ENCODE data around the gene DHX30.

The DHX30 gene

DNA sequence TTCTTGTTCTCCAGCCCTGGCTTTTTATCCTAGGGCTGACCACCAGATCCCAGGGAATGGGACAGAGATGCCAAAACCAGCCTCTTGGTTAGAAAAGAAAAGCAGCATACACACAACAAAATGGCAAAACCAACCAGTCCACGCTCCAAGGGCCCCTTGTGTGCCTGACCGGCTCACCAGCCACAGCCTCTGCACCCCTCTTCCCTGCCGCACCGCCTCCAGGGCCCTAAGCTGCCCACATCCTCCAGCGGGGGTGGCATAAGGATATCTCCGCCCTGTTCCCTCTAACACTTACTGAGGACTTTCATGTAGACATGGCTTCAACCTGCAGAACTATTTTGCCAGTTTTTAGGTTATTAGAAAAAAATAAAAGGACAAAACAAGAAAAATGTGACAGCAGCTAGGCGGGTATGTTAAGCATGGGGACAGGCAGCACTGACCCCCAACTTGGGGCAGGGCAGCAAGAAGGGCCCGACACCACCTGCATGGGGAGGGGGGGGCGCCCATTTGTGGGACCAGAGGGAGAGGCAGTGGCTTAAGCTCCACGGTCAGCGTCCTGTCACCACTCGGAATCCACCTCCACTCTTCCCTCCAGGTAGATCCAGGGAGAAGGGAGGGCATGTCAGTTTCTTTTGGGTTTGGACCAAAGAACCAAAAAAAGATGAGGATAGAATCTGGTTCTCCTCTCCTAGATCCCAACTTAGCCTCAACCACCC is 49.1 kb downstream of the DHX30 start:
- no peak for DNase-seq (ENCODE audit: low read depth)

DNA sequence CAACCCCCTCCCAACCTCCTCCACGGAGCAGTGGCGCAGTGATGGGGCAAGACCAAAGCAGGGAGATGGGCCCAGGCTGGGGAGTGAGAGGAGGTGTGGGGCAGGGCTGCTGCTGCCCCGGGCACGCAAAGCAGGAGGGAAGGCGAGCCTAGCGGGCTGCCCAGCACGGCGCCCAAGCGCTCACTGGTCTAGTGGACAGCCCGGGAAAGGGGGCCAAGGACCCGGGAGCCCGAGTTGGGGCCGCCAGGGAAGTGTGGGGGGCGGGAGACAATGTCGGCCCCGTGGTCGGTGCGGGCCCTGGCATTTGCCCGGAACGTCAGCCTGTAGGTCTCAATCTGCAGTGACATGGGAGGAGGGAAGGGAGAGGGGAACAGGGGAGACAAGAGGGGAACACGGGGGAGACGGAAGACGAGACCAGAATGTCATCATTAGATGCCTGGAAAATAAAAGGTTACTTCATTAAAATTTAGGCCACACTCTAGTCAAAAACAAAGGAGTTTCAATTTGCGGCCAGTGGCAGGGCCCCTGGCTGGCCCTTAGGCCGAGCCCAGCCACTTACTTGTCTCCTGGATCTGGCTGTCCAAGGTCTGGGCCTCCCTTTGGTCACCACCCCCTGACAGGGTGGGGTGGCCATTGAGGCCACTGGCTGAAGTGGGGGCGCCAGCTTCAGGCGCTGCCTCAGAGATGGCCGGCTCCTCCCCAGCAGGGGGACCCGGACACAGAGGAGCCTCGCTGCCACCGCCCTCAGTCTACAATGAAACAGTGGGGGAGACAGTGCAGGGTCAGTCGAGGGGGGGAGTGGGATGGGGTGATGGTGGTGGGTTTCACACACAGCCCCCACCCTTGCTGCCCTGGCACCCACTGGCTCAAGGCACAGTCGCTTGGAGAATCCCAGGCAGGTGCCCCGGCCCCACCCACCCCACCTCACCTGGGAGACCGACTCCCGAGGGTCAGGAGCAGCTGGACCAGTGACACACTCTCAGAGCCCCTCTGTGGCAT is 50.0 kb downstream of the DHX30 start:
- DNase-seq (ENCODE audit: low read depth): no peak

DNA sequence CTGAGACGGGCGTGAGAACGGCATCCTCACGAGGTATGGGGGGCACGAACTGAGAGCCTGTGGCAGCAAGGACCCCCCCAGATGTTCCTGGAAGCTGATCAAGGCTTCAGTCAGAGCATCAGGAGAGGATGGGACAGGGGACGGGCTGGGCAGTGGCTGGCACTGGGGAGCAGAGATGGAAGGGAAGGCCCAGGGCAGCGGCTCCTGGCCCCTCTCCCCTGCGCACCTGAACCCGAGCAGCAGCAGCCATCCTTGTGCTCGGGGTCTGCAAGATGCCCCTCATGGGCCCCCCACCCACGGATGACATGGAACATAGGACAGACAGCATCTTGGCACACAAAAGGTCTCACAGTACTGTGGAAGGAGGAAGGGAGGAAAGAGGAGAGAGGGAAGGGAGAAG is 51.3 kb downstream of the DHX30 start:
- DNase-seq (ENCODE audit: low read depth): no peak

DNA sequence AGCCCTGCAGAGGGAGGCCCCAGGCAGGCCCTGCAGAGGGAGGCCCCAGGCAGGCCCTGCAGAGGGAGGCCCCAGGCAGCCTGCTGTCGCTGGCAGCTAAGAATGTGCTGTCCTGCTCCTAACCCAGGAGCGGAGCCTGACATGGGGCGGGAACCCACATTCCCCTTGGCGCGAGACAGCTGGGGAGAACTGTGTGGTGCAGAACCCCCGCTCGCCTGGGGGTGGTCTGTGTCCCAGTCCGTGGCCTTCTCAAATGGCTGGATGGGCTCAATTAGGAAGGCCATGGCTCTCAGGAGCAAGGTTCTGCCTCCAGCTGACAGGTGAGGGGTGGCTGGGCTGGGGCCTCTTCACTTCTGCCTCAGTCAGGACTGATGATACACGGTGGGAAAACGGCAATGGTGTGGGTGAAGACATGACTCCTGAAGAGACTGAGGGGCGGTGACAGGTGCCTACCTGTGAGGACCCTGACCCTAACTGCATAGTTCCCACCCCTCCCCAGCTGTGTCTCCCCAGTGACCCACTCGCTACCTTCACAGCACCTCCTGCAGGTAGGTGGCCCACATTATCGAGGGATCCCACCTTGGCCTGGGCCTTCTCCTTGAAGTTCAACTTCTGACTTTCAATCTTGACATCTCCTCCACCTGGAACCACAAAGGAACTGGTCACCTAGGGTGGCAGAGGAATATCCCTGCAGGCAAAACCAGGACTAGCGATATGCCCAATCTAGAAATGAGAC is 52.0 kb downstream of the DHX30 start:
- no peak for DNase-seq (ENCODE audit: low read depth)

DNA sequence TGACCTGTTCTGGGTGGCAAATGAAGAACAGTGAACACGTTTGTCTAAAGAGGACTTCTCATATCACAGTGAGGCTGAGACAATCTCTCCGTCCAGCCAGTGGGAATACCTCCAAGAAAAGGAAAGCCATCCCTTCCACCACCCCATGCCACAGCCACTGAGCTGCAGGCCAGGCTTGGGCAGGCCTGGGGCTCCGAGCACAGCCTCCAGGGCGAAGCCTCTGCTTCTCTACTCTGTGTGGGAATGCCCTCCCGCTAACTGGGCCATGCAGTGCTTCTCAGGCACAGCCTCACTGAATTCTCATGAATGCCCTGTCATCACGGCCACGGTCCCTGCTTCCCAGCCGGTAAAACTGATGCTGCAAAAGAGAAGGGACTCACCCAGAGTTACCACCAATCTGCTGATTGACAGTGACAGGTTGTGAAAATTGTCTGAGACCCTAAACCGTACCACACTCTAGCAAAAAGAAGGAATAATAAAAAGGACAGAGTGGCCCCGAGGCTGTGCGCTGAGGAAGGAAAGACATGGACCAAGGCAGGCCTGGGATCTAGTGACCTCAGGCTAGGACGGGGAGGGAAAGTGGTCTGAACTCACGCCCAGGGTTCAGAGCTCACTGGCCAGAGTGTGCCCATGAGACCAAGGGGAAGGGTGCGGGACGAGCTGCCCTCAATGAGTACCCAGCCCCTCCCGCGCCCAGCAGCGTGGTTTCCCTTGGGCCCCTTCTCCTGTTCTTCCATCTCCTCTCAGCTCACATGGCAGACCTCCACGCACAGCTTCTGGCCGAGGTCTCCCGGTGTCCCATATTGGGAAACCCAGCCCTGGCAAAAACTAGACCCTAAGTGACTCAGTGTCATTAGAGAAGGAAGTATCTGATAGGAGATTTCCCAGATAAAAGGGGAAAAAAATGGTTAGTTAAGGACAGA is 52.8 kb downstream of the DHX30 start:
- DNase-seq (ENCODE audit: low read depth): no peak

DNA sequence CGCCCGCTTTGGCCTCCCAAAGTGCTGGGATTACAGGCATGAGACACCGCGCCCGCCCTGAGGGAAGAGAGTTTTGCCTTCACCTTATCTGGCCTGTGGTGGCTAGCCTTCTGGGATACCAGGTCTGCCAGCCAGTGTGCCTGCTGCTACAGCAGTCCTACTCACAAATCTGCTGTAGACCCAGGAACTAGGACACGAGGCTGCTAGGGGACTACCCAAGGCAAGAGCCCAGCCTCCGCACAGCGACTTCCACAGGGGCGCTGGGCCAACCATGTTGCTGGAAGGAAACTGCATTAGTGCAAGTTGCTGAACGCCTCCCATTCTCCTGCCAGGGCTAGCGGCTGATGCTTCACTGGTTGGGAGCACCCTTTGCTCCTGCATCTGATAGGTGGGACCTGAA is 53.7 kb downstream of the DHX30 start:
- DNase-seq (ENCODE audit: low read depth): no peak

DNA sequence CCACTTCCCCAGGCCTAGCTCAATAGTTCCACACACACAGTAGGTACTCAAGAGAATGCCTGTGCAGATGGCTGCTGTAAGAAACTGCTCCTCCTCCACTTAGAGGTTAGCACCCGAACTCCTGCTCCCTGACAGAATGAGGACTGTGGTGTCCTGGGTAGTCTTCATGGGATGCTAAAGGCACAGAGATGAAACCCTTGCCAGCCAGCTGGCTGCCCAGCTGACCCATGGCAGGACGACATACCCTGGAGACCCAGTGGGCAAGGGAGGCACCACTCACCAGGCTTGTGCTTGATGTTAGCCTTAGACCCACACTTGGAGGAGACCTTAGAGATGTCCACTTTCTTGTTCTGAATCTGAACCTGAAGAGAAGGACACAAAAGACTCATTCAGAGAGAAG is 54.2 kb downstream of the DHX30 start:
- DNase-seq (ENCODE audit: low read depth): no peak

DNA sequence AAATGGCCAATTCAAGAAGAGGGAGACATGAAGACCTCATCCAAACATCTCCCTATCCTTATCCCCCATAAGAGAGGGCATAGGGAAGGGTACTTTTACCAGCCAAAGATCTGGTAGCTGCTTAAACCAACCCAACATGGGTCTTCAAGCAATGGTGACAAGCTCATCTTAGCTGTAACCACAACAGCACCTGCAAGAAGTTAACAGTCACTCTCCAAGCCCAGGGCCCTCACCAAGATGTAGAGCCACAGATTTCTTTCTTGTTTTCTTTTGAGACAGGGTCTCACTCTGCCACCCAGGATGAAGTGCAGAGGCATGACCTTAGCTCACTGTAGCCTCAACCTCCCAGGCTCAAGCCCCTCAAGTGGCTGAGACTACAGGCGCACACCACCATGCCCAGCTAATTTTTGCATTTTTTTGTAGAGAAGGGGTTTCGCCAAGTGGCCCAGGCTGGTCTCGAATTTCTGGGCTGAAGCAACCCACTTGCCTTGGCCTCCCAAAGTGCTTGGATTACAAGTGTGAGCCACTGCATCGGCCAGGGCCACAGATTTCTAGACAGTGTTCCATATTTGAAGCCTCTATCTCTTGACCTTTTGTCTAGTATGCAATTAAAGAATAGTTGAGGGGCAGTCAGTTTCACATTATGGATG is 57.1 kb downstream of the DHX30 start:
- no peak for DNase-seq (ENCODE audit: low read depth)

DNA sequence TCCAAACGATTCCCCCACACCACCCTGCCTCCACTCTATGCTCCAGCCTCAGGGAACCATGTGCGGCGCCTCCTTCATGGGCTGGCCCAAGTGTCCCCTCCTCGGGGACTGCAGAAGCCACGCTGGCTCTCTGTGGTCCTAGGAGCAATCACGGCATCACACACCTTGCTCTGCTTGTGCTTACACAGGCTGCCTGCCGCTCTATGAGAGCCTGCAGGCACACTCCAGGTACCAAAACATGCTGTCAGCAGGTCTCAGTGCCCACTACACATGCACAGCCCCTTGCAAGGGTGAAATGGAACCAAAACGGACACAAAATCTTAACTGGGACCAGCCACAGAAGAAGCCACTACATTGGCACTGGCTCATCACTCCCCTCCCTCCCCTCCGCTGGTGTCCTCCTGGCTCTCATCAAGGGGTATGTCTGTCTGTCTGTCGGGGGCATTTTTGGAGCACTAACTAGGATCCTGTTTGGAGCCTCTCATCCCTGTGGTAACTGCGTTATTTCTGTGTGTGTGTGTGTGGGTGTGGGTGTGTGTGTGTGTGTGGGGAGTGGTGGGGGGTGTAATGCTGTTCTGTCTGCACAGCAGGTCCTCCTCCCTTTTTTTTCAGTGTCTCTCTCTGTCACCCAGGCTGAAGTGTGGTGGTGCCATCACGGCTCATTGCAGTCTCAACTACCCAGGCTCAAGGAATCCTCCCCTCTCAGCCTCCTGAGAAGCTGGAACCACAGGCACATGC is 60.6 kb downstream of the DHX30 start:
- DNase-seq (ENCODE audit: low read depth): no peak

DNA sequence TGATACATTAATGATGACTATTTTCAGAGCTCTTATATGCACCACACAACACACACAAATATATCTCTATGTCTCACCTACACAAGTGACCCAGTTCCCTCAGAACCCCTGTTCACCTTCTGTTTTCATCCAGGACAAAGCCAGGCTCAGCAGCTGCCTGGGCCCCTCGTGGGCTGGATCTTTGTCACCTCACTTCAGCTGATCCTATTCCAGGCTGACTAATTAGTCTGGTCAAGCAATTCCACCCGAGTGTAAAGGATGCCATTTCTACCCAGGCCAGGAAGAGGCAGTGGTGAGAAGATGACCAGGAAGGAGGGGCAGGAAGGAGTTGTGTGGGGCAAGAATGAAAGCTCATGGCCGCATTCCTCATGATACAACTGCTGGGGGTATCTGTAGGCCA is 62.3 kb downstream of the DHX30 start:
- DNase-seq (ENCODE audit: low read depth): no peak

DNA sequence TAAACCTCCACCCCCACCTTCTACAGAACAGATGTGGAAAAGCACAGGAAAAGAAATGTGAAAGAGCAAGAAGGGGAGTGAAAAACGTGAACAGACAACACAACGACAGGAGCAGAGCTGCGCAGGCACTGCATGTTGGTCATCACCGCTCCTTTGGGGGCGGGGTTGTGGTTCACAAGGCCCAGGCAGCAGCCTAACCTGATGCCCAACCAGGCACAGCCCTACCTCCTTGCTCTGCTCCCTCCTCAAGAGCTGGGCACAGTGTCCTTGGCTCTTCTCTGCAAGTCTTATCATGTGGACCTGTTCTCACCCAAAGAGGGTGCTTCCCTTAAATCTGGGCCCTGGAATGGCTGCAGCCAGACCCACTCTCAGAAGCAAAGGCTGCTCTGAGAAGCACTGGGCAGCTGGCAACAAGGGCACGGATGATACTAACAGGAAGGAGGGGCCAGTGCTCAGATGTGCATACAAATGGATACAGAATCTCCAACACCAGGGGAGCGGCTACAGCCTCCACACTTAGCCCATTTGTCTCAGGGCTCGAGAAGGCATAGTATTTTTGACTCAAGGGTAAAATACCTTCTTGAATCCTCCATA is 64.6 kb downstream of the DHX30 start:
- no peak for DNase-seq (ENCODE audit: low read depth)

DNA sequence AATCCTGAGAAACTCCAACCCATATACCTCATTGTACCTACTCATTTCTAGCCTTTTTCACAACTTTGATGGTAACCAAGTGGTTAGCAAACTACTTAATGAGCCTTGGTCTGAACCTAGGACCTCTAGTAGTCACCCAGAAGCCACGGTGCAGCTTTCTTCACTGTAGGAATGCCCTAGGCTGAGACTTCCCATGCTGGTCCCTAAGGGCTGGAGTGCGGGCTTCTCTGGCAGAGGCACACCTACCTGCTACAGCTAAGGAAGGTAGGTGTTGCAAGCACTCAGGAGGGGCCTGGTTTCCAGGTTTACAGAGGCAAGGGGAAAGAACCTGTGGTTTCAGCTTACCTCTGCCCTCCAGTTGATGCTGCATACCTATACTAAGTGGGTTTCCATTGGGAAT is 65.4 kb downstream of the DHX30 start:
- DNase-seq (ENCODE audit: low read depth): no peak

DNA sequence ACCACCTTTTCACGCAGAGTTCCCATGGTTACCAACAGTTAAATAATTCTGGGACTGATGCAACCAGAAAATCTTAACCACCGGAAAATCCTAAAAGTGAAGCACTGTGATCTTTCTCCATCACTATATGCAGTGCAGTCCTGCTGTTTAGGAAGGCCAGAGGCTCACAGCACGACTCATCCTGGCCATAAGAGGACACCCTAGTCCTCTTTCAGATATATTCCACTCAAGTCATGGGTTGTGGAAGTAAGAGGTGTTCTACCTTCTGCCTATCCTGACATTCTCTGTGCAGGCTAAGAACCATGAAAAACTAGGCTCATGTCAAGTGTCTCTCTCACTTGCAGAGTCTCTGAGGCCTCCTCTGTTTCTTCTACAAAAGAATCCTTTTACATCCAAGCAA is 67.2 kb downstream of the DHX30 start:
- DNase-seq (ENCODE audit: low read depth): no peak

DNA sequence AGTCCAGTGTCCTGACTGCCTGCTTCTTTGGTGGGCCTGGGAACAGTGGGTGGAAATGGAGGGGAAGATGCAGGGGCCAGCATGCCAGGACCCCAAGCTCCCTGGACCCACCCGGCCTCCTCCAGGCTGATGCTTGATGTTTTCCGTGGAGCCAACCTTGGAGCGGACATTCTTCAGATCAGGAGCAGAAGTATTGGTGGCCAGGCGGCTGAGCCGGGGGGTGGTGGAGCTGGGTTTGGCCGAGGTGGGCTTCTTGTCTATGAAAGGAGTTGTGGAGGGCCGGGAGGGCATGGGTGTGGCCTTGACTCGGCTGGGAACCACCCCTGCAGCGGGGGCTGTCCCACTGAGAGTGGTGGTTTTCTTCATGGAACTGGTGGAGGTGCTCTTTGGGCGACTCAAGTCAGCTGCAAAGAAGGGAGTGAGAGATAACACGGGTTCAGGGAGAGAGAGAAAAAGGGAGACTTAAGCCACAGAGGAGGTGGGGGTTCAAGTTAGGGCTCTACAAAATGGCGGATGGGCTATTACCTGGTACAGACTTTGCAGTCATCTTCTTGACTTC is 67.8 kb downstream of the DHX30 start:
- DNase-seq (ENCODE audit: low read depth): no peak

DNA sequence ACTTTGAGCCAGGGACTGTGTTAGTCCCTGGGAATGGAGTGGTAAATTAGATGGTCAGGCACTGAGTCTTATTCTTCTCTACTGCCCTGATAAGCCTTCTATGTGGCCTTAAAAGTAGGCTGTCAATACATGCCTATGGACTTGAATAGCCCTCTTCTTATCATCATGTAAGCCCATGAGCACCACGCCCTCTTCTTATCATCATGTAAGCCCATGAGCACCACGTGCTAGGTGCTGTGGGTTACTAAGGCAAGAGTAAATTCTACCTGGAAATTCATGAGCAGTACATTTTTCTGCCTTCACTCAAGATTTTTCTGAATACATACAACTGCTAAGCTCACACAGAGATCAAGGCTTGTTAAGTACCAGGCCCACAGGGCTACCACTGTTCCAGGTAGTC is 68.5 kb downstream of the DHX30 start:
- DNase-seq (ENCODE audit: low read depth): no peak

DNA sequence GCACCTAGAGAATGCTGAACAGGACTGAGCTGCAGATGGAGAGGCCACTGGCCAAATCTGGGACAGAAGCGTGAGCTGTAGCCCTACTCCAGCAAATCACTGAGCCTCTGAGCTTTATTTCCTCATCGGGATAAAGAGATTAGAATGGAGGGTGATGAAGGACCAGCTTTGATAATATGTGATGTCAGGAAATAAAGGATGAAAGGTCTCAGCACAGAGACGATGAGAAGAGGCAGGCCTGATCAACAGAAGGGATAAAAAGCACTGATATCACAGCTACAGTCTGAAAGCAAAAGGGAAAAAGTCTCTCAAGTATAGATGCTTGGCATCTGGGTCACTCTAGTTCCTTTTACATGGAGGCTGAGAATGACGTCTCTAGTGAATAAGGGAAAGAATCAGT is 70.0 kb downstream of the DHX30 start:
- DNase-seq (ENCODE audit: low read depth): no peak

DNA sequence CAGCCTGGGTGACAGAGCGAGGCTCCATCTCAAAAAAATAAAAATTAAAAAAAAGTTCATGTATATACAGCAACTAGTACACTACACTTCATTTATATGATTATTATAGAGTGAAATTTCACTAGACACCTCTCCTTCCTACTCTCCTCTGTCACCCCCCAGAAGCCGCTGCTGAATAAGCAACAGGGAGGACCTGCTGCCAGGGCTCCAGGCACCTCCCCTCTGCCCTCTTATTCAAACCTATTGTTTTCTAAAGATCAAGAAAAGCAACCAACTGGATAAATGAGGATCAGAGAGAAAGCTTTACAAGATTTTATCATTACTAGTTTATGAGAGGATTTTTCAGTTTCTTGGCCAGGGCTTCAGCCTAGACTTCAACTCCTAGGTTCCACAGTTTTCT is 71.5 kb downstream of the DHX30 start:
- DNase-seq (ENCODE audit: low read depth): no peak

DNA sequence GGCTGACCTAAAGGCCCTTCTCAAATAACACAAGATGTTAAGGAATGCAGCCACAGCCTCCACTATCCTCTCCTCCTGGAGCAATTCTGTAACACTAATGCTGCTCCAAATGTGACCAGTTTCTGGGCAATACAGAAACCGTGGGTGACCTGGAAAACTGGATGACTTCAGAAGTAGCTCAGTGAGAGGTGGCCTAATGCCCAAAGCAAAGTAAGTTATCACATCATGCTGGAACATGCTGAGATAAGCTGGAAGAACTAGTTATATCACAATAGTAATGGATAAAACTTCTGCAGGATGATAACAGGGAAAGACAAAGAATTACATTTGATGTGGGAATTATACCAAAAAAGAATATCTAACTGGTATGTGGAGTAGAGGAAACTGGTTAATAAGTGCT is 72.0 kb downstream of the DHX30 start:
- no peak for DNase-seq (ENCODE audit: low read depth)

DNA sequence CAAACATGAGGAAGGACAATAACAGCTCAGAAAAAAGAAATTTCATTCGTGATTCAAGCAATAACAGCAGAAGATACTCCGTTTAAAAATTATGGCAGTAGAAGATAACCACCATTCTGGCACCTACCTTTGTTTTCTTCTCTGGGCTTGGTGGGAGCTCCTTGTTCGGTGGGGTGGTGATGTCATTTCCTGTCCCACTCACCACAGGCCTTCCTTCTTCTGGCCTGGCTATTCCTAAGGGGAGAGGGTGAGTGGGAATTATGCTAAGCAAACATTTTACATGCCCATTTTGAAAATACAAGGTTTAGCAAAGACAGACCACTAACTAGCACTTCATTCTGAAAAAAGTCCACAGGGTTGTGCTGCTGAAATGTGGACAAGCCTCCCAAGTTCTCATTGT is 74.4 kb downstream of the DHX30 start:
- DNase-seq (ENCODE audit: low read depth): no peak

DNA sequence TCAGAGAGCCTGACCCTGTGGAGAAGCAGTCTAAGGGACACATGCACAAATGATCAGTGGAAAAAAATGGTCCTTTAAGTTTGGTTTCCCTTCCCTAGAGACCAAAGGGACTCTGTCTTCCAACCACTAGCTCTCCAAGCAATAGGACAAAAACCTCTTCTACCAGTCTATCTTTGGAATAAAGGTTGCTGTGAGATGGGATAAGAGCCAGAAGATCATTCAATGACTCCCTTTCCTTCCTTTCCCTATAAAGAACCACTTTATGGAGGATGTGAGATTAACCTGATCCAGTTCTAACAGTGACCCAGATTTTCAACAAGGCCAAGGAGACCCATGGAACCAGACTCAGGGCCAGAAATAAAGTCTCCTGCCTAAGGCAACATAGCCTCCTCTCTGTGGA is 74.8 kb downstream of the DHX30 start:
- no peak for DNase-seq (ENCODE audit: low read depth)
